ENCODE measurements around the gene MOV10.
"Not testable (repeated sequence)": the region's sequence is repeated elsewhere in the genome, so short reads cannot be mapped to it uniquely, and the experiment has no call there.

Gene MOV10

GRCh38 chr1:112729011-112729410 is 54.6 kb downstream of the MOV10 start:
- DNase-seq; ATAC-seq (ENCODE audit: insufficient read depth, low read depth); H3K27me3 ChIP-seq (ENCODE audit: insufficient read depth, low read length, poor library complexity); H3K9ac ChIP-seq (ENCODE audit: low read depth, low read length); H3K4me3 ChIP-seq (ENCODE audit: low read depth in 1 of 2, low read length in 2 of 2); H3K36me3 ChIP-seq (ENCODE audit: insufficient read depth, low read length); H3K27ac ChIP-seq (ENCODE audit: low read length); H3K4me2 ChIP-seq (ENCODE audit: insufficient read depth, low read length); H2AFZ ChIP-seq (ENCODE audit: low read depth, low read length); H3K4me1 ChIP-seq (ENCODE audit: insufficient read depth, low read length); H3K9me3 ChIP-seq (ENCODE audit: insufficient read depth, low read length, severe bottlenecking); H4K20me1 ChIP-seq (ENCODE audit: insufficient read depth, low read length); H3K79me2 ChIP-seq (ENCODE audit: insufficient read depth, low read length): not testable (repeated sequence)

- Histone ChIP-seq H3K4me1 (ENCODE audit: insufficient read depth, low read length) (no peaks in the 10 kb centered on the region), H3K9me3 (ENCODE audit: insufficient read depth, low read length, severe bottlenecking) (no peaks in the 10 kb centered on the region), H3K4me3 (ENCODE audit: low read depth in 1 of 2, low read length in 2 of 2) (no peak overlapping the region), H3K4me2 (ENCODE audit: insufficient read depth, low read length) (no peak overlapping the region), H3K9ac (ENCODE audit: low read depth, low read length) (no peak overlapping the region), H3K27ac (ENCODE audit: low read length) (no peak overlapping the region), H3K27me3 (ENCODE audit: insufficient read depth, low read length, poor library complexity) (no peaks in the 10 kb centered on the region), H2AFZ (ENCODE audit: low read depth, low read length) (no peak overlapping the region), H3K79me2 (ENCODE audit: insufficient read depth, low read length) (no peaks in the 10 kb centered on the region), H3K36me3 (ENCODE audit: insufficient read depth, low read length) (no peaks in the 10 kb centered on the region), H4K20me1 (ENCODE audit: insufficient read depth, low read length) (no peaks in the 10 kb centered on the region)
- ATAC-seq (ENCODE audit: insufficient read depth, low read depth): no peak
- no peak for DNase-seq
- TF ChIP-seq EZH2 (IDR thresholded peaks at IDR 0.05; ENCODE audit: borderline replicate concordance, low read depth, low read length, severe bottlenecking) (no peak), CTCF (IDR thresholded peaks at IDR 0.05; ENCODE audit: borderline replicate concordance, extremely low read depth, low read length, poor library complexity, severe bottlenecking) (no peak)
Observed at GRCh38 chr1:112729909-112730308, 55.5 kb downstream of the MOV10 start.

- no peaks in the 10 kb centered on the region for H4K20me1 ChIP-seq (ENCODE audit: insufficient read depth, low read length)
- no peak overlapping the region for H3K4me3 ChIP-seq (ENCODE audit: low read depth in 1 of 2, low read length in 2 of 2)
- H3K79me2 ChIP-seq (ENCODE audit: insufficient read depth, low read length): no peaks in the 10 kb centered on the region
- no peaks in the 10 kb centered on the region for H3K9me3 ChIP-seq (ENCODE audit: insufficient read depth, low read length, severe bottlenecking)
- DNase-seq (no peak), ATAC-seq (ENCODE audit: insufficient read depth, low read depth) (no peak)
- no peak overlapping the region for H3K4me2 ChIP-seq (ENCODE audit: insufficient read depth, low read length)
- H3K27ac ChIP-seq (ENCODE audit: low read length): no peak overlapping the region
- no peak for TF ChIP-seq EZH2 (IDR thresholded peaks at IDR 0.05; ENCODE audit: borderline replicate concordance, low read depth, low read length, severe bottlenecking)
- no peak for TF ChIP-seq CTCF (IDR thresholded peaks at IDR 0.05; ENCODE audit: borderline replicate concordance, extremely low read depth, low read length, poor library complexity, severe bottlenecking)
- no peaks in the 10 kb centered on the region for H3K36me3 ChIP-seq (ENCODE audit: insufficient read depth, low read length)
- H3K9ac ChIP-seq (ENCODE audit: low read depth, low read length): no peak overlapping the region
- no peak overlapping the region for H2AFZ ChIP-seq (ENCODE audit: low read depth, low read length)
- no peaks in the 10 kb centered on the region for H3K27me3 ChIP-seq (ENCODE audit: insufficient read depth, low read length, poor library complexity)
- no peaks in the 10 kb centered on the region for H3K4me1 ChIP-seq (ENCODE audit: insufficient read depth, low read length)
Observed at GRCh38 chr1:112731451-112731850, 57.0 kb downstream of the MOV10 start.

GRCh38 chr1:112735752-112736151 is 61.3 kb downstream of the MOV10 start:
- Histone ChIP-seq H3K79me2 (ENCODE audit: insufficient read depth, low read length) (no peaks in the 10 kb centered on the region), H3K36me3 (ENCODE audit: insufficient read depth, low read length) (no peaks in the 10 kb centered on the region), H4K20me1 (ENCODE audit: insufficient read depth, low read length) (no peaks in the 10 kb centered on the region), H3K9me3 (ENCODE audit: insufficient read depth, low read length, severe bottlenecking) (no peaks in the 10 kb centered on the region), H3K9ac (ENCODE audit: low read depth, low read length) (no peak overlapping the region), H3K4me2 (ENCODE audit: insufficient read depth, low read length) (no peak overlapping the region), H2AFZ (ENCODE audit: low read depth, low read length) (no peak overlapping the region), H3K4me3 (ENCODE audit: low read depth in 1 of 2, low read length in 2 of 2) (no peak overlapping the region), H3K27ac (ENCODE audit: low read length) (no peak overlapping the region), H3K27me3 (ENCODE audit: insufficient read depth, low read length, poor library complexity) (no peaks in the 10 kb centered on the region), H3K4me1 (ENCODE audit: insufficient read depth, low read length) (no peaks in the 10 kb centered on the region)
- no peak for DNase-seq
- ATAC-seq (ENCODE audit: insufficient read depth, low read depth): no peak
- no peak for TF ChIP-seq EZH2 (IDR thresholded peaks at IDR 0.05; ENCODE audit: borderline replicate concordance, low read depth, low read length, severe bottlenecking)
- TF ChIP-seq CTCF (IDR thresholded peaks at IDR 0.05; ENCODE audit: borderline replicate concordance, extremely low read depth, low read length, poor library complexity, severe bottlenecking): no peak

Measured in DND-41 (cell line).